GM18511 (cell line): ENCODE data around the gene COX7A1.

ENCODE experiments used
- ATAC-seq: cut with Tn5 transposase; IDR thresholded peaks from one replicate; pipeline ENCODE4 v1.9.1; 2021; ENCODE audit warnings: mild to moderate bottlenecking, moderate library complexity; ENCODE audit not compliant: unreplicated experiment

Gene COX7A1

GRCh38 chr19:36113894-36114720 lies 38.1 kb downstream of the COX7A1 start:
- ATAC-seq: peak; percentile 4

GRCh38 chr19:36113425-36113824 lies 38.8 kb downstream of the COX7A1 start:
- no peak for ATAC-seq

- no peak for ATAC-seq
Observed at GRCh38 chr19:36112678-36113077, 39.6 kb downstream of the COX7A1 start.

- no peak for ATAC-seq
Observed at GRCh38 chr19:36111200-36111539, 41.1 kb downstream of the COX7A1 start.

GRCh38 chr19:36110487-36111199 lies 41.6 kb downstream of the COX7A1 start, which contains the start of gene OVOL3:
OVOL3 (plus strand) TSS chr19:36111143; CDS start chr19:36111203, 60 bp downstream.
- ATAC-seq: no peak

GRCh38 chr19:36108684-36109083 lies 43.6 kb downstream of the COX7A1 start:
- no peak for ATAC-seq

- no peak for ATAC-seq
Observed at GRCh38 chr19:36106991-36107390, 45.3 kb downstream of the COX7A1 start.

- ATAC-seq: no peak
Observed at GRCh38 chr19:36106441-36106840, 45.8 kb downstream of the COX7A1 start.

GRCh38 chr19:36103842-36104552 lies 48.2 kb downstream of the COX7A1 start:
- no peak for ATAC-seq

- no peak for ATAC-seq
Observed at GRCh38 chr19:36103040-36103626, 49.1 kb downstream of the COX7A1 start.

- ATAC-seq: no peak
Observed at GRCh38 chr19:36101550-36102327, 50.5 kb downstream of the COX7A1 start.
